Esophagus (tissue), 2 donors: Measurements from ENCODE around the gene POLR3E. TPM values are rescaled to one million over a fixed set of nuclear protein-coding genes. Genes with fewer than 3 reads are reported as not detected.
"Not testable (repeated sequence)": the region's sequence is repeated elsewhere in the genome, so short reads cannot be mapped to it uniquely, and the experiment has no call there.

ENCODE experiments used
- H3K27ac ChIP-seq, 2 donors: one replicate each; pipeline ENCODE4 v1.5.1; 2013; ENCODE audit warnings: low read depth in 2 of 2, mild to moderate bottlenecking in 2 of 2, inconsistent platforms in 1 of 2, low read length in 1 of 2, moderate library complexity in 1 of 2
- H3K27me3 ChIP-seq, 2 donors: one replicate each; pipeline ENCODE4 v1.6.1; 2013; ENCODE audit warnings: low read length in 2 of 2, control low read depth in 1 of 2, mild to moderate bottlenecking in 1 of 2; ENCODE audit not compliant: insufficient read depth in 2 of 2, control insufficient read depth in 1 of 2
- H3K36me3 ChIP-seq, 2 donors: one replicate each; pipeline ENCODE4 v1.6.1; 2013; ENCODE audit warnings: low read length in 1 of 2; ENCODE audit not compliant: control insufficient read depth in 2 of 2, insufficient read depth in 2 of 2
- H3K4me1 ChIP-seq, 2 donors: one replicate each; pipeline ENCODE4 v1.6.1; 2013; ENCODE audit warnings: low read length in 1 of 2; ENCODE audit not compliant: control insufficient read depth in 2 of 2, insufficient read depth in 2 of 2
- H3K4me3 ChIP-seq, 2 donors: one replicate each; pipeline ENCODE4 v1.5.1; 2013; ENCODE audit warnings: low read length in 2 of 2, mild to moderate bottlenecking in 2 of 2, low read depth in 1 of 2, moderate library complexity in 1 of 2
- H3K9me3 ChIP-seq, 2 donors: one replicate each; pipeline ENCODE4 v1.6.1; 2013; ENCODE audit warnings: mild to moderate bottlenecking in 2 of 2, low read depth in 1 of 2, low read length in 1 of 2, moderate library complexity in 1 of 2; ENCODE audit not compliant: control insufficient read depth in 2 of 2, insufficient read depth in 1 of 2
- whole genome bisulfite sequencing, 2 donors: extraction: QIAGEN DNeasy Blood & Tissue Kit; methylation state at CpG; one replicate each; pipeline ENCODE4 v1.1.7; 2013; 5-methylcytosine and 5-hydroxymethylcytosine counted together
- polyA plus RNA-seq, 2 donors: library from polyadenylated mRNA; stranded (reverse); fragments of 200-250 nt; gene quantifications; one replicate each; pipeline ENCODE4 v1.2.3, GENCODE V29; 2013
- donor health status: healthy with polysubstance abuse.
- donor health status: Bipolar disorder and iron deficiency.

The POLR3E gene
- polyA plus RNA-seq, 2 donors: 20.2 to 20.3 TPM

DNA sequence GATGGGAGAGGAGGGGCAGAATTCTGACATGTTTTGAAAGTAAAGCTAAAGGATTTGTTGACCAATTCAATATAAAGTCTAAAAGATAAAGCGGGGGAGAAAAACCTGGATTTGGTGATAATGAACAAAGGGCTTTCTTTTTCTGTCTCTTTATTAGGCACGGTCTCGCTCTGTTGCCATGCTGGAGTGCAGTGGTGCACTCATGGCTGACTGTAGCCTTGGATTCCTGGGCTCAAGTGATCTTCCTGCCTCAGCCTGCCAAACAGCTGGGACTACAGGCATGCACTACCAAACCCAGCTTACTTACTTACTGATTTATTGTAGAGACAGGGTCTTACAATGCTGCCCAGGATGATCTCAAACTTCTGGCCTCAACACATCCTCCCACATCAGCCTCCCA is 69.7 kb downstream of the POLR3E start:
- WGBS, 2 donors: 81 to 92% methylated on average over 3 of the region's 3 CpGs
- no peaks in the 10 kb centered on the region for H3K9me3 ChIP-seq
- H3K27ac ChIP-seq: no peak overlapping the region
- peaks cover 0 to 3% of the 10 kb centered on the region in 2 donors for H3K36me3 ChIP-seq
- no peaks in the 10 kb centered on the region for H3K27me3 ChIP-seq
- peaks cover 2% of the 10 kb centered on the region in 2 donors for H3K4me1 ChIP-seq
- H3K4me3 ChIP-seq: no peak overlapping the region

DNA sequence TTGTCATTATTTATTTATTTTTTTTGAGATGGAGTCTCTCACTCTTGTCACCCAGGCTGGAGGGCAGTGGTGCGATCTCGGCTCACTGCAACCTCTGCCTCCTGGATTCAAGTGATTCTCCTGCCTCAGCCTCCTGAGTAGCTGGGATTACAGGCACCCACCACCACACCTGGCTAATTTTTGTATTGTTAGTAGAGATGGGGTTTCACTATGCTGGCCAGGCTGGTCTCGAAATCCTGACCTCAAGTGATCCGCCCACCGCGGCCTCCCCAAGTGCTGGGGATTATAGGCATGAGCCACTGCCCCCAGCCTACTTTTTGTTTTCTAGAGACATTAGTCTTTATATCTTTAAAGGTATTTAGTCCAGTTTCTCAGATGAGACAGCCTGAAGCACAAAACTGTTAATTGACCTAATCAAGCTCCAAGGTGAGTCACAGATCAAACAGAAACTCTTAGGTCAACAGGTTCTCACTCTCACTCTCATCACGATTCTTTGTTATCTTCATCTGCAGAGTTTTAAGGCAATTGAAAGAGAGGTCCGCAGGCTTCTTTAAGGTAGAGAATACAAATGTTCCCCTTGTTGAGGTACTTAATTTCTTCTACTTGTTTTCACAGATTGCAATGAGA is 71.1 kb downstream of the POLR3E start:
- 61 to 76% methylated on average over 8 of the region's 8 CpGs for WGBS, 2 donors
- H3K4me1 ChIP-seq, H3K4me3 ChIP-seq, H3K9me3 ChIP-seq, H3K36me3 ChIP-seq, H3K27me3 ChIP-seq: not testable (repeated sequence)
- peak overlapping the region in 1 of 2 donors; percentile 34 for H3K27ac ChIP-seq

DNA sequence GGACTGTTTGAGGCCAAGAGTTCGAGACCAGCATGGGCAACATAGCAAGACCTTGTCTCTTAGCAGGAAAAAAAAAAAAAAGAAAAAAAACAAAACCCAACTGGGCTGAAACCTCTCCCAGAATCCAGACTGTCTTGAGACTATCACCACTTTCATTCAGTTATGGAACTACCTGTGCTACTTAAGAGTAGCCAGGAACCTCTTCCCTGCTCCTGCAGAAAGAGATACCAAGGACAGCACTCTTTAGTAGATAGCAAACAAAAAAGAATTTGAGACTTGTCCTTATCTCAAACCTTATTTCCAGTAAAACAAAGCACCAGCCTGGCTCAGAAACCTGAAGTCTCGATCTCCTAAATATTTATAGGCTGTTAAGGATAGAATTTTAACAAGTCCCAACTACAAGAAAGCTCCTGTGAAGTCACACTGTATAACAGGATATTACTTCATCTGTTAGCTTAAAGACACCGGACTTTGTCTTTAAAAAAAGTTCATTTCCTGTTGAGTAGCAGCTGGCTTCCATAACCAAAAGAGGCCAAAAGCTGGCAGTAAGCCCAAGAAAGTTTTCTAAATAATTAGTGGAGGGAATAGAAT is 72.1 kb downstream of the POLR3E start:
- Histone ChIP-seq H3K4me3 (no peak overlapping the region), H3K4me1 (peaks cover 2% of the 10 kb centered on the region in 2 donors), H3K27me3 (no peaks in the 10 kb centered on the region), H3K9me3 (no peaks in the 10 kb centered on the region), H3K36me3 (no peaks in the 10 kb centered on the region), H3K27ac (peak overlapping the region; percentile 34 to 64)
- 43 to 45% methylated on average over 3 of the region's 3 CpGs for WGBS, 2 donors

- Histone ChIP-seq H3K27me3 (no peaks in the 10 kb centered on the region), H3K27ac (peak overlapping the region in 1 of 2 donors; percentile 53), H3K4me1 (peaks cover 2 to 4% of the 10 kb centered on the region in 2 donors), H3K36me3 (no peaks in the 10 kb centered on the region), H3K9me3 (no peaks in the 10 kb centered on the region), H3K4me3 (no peak overlapping the region)
- 47 to 59% methylated on average over 2 of the region's 2 CpGs for WGBS, 2 donors
These were observed 73.0 kb downstream of the POLR3E start for GRCh38 chr16:22370038-22370820.

DNA sequence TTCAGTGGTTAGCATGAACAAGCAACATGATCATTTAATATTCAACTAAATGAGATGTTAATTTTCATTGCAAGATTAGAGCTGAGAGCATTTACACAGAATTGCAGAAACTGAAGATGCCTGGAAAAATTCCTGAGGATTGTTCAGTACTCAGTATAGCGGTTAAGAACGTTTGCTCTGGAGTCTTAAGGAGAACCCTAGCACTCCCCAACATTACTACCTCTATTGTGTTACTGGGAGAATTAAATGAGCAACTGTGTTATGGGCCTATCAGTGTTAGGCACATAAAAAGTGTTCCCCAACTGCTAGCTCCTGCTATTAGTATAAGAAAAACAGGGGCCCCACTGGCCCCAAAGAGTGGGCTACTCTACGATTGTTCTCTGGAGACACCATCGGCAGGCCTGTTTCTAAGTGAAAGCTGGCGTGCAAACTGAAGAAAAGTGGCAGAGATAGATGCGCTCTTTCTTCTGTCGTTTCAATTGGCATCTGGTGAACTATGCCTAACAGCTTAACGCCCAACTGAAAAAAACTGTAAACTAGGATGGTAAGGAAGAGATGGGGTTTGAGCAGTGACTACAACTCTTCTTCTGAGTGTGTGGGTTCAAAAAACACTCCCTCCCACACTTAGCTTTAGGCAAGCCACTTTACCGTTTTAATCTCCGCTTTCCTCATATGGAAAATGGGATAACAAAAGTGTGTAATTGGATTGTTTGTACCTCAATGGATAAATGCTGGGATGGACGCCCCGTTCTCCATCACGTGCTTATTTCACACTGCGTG is 75.9 kb downstream of the POLR3E start:
- Histone ChIP-seq H3K4me1 (peaks cover 0 to 5% of the 10 kb centered on the region in 2 donors), H3K27me3 (no peaks in the 10 kb centered on the region), H3K36me3 (no peaks in the 10 kb centered on the region), H3K27ac (peak overlapping the region; percentile 47 to 82), H3K4me3 (peak overlapping the region; percentile 68 to 92), H3K9me3 (no peaks in the 10 kb centered on the region)
- 27 to 30% methylated on average over 14 of the region's 14 CpGs for WGBS, 2 donors

DNA sequence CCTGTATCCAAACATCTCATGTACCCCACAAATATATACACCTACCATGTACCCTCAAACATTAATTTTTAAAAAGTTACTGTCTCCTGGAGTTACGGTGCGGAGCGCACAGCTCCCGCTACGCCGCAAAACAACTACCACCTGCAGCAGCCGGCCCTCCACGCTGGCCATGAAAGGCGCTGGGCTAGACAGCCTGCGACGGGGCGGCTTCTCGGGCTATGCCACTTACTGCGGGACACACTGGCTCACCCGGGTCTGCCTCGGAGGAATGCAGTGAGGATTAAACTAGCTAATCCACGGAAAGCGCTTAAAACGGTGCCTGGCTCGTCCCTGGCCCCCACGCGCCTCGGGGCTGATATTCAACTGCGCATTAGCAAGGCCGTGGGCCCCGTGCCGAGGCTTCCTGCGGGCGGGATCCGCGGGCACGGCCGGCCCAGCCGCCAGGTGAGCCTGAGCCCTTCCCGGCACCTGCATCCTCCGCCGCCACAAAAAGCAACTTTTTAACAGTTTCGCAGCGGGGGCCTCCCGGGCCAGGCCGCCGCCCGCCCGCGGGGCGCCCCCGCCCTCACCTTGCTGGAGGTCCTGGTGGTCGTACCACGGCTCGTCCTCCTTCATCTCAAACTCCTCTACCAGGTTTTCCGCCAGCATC is 76.6 kb downstream of the POLR3E start:
- Histone ChIP-seq H3K4me1 (peaks cover 0 to 5% of the 10 kb centered on the region in 2 donors), H3K9me3 (no peaks in the 10 kb centered on the region), H3K36me3 (no peaks in the 10 kb centered on the region), H3K4me3 (peak overlapping the region; percentile 68 to 92), H3K27me3 (no peaks in the 10 kb centered on the region), H3K27ac (peak overlapping the region; percentile 82 to 85)
- WGBS, 2 donors: 1% methylated on average over 51 of the region's 51 CpGs

DNA sequence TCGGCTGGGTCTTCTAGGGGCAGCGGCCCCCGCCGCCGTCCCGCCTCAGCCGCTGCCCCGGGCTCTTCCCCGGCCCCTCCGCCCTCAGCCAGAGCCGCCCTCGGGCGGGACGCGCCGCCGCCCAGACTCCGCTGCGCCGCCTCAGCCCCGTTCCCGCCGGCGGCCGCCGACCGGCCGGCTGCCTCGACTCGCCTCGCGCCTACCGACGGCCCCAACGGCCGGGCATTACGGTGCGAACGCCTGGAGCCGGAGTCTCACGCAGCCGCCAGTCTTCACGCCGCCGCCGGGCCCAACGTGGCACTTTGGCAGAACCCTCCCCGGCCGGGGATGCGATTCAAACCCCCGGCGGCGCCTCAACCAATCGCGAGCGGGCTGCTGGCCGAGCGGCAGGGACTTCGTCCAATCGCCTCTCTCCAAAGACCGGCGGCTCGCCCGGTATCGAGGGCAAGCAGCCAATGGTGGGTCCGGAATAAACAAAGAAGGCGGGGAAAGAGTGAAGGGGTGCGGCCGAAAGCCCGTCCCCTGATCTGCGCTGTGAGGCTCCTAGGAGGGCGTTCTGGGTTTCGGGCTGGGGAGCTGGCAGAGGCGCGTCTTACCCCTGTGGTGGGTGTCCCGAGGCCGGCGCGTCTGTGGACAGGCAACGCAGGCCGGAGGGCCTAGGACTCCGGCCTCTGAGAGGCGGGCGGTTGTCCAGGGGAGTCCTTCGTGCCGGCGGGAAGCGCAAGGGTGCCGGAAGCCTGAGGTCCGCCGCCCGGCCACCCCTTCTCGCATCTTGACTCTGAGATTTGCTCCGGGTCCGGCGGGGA is 77.3 kb downstream of the POLR3E start, which contains the start of gene CDR2:
Gene CDR2 (minus strand): TSS at position 309 of the 806 bp plus-strand sequence. CDS start 310 bp downstream, outside the sequence.
- no peaks in the 10 kb centered on the region for H3K27me3 ChIP-seq
- peak within 1 kb of the TSS; percentile 68 to 92 for H3K4me3 ChIP-seq
- H3K9me3 ChIP-seq: no peaks in the 10 kb centered on the region
- peaks cover 0 to 3% of the 10 kb centered on the region in 2 donors for H3K4me1 ChIP-seq
- peak within 1 kb of the TSS; percentile 82 to 85 for H3K27ac ChIP-seq
- 0% methylated on average over 95 to 96 of the region's 96 CpGs for WGBS, 2 donors
- no peaks in the 10 kb centered on the region for H3K36me3 ChIP-seq

- Histone ChIP-seq H3K36me3 (no peaks in the 10 kb centered on the region), H3K9me3 (no peaks in the 10 kb centered on the region), H3K4me1 (peaks cover 0 to 3% of the 10 kb centered on the region in 2 donors), H3K4me3 (peak overlapping the region; percentile 68 to 92), H3K27ac (peak overlapping the region; percentile 47 to 73), H3K27me3 (no peaks in the 10 kb centered on the region)
- WGBS, 2 donors: 37 to 39% methylated on average over 28 of the region's 28 CpGs
These were observed 78.1 kb downstream of the POLR3E start for GRCh38 chr16:22375117-22375962.
